Ureter (tissue), 1 donor: ENCODE results near the gene GOLGA8N. TPM values are rescaled to one million over a fixed set of nuclear protein-coding genes. Genes with fewer than 3 reads are reported as not detected.
"Not testable (repeated sequence)": the region's sequence is repeated elsewhere in the genome, so short reads cannot be mapped to it uniquely, and the experiment has no call there.

Source experiments
- DNase-seq: peaks from one replicate; pipeline ENCODE4 v3.0.0-alpha.2; 2020; ENCODE audit warnings: low spot score
- total RNA-seq: library from RNA; stranded (reverse); gene quantifications from one replicate; pipeline ENCODE4 v1.2.4, GENCODE V29; 2023
- donor health status: DM: yes; HTN: yes; CAD: no.

Gene GOLGA8N
- 19.7 TPM for total RNA-seq

DNA sequence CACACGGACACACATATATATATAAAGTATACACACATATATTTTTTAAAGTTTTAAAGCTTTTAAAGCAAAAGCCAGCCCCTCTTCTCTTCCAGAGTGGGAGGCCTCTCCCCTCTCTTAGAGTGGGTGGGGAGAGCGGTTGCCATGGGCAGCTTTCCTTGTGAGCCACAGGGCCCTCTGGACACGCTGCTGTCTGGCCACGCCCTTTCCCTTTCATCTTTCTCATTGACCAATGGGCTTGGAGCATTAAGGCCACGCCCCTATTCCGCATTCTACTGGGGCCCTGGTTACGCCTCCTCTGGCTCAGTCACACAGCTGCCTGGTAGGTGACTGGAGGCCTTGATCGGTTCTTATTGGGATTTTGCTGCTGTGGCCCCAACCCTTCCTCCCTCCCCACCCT is at the start of gene GOLGA8N:
Gene GOLGA8N, plus strand, starts transcription at position 306 of the 400 bp plus-strand sequence.
- DNase-seq: not testable (repeated sequence)

DNA sequence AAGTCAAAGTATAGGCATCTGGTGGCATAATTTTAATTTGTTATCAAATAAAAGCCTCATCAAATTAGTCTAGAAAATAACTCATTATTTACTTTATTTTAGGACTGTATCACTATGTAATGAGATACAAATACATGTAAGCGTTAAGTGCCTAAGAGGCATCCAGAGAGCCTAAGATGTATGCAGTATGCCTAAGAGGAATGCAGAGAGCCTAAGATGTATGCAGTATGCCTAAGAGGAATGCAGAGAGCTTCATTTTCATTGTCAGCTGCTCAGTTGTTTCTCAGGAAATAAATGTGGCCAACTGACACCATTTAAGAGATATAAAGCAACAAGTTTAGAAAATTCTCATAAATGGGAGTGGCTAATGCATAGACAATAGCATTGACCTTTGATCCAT is 49.8 kb upstream of the GOLGA8N start:
- not testable (repeated sequence) for DNase-seq

- not testable (repeated sequence) for DNase-seq
These were observed 48.1 kb upstream of the GOLGA8N start for GRCh38 chr15:32545129-32545528.

GRCh38 chr15:32554587-32554986 is 38.7 kb upstream of the GOLGA8N start:
- not testable (repeated sequence) for DNase-seq

GRCh38 chr15:32562198-32562597 is 31.1 kb upstream of the GOLGA8N start:
- not testable (repeated sequence) for DNase-seq

DNA sequence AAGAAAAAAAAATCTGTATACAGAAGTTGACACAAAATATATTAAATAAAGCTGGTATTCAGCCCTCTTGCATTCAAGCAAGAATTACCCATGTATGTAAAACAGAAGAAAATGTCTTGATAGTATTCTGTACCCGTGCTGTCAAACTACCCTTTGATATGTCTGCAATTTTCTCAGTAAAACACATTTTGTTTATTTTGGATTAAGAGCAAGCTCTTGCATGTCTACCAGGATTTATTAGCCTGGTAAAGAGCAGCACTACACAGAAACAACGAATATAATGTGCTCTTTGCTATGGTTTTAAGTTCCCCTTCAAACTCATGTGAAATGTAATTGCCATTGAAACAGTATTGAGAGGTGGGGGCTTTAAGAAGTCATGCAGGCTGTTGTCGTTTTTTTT is 24.3 kb upstream of the GOLGA8N start:
- not testable (repeated sequence) for DNase-seq

DNA sequence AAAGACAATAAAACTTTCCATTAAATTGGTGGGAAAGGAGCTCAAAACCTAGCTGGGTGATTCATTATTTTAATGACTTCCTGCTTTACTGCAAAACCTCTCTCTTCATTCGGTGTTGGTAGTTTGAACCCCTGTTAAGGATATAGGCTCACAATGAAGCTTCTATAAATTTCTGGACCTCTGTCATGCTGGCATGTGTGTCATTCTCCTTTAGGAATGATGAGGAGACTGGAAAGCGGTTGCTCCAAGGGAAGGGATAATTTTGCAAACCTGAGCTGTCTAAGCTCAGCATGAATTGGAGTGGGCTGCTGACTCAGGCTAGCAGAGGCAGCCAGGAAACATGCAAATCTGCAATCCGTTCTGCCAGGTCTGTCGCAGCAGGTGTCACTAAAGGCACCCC is 14.8 kb upstream of the GOLGA8N start:
- not testable (repeated sequence) for DNase-seq

DNA sequence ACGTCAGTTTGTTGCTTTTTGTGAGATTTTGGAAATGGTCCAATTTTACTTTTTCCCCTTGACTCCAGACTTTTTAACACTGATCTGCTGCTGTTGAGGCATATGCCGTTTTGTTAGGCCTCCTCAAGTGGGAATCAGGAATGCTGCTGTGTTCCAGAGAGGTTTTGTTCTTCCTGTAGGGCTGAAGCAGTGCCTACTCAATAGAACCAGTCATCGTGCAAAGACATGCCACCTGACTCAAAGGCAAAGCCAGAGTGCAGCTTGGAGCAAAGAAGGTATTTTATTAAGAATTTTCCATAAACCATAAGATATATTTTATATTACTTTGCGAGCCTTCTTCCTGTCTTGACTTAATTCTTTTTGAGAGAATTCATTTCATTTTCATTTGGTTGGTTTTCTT is 7.4 kb upstream of the GOLGA8N start:
- not testable (repeated sequence) for DNase-seq

GRCh38 chr15:32609518-32609917 is 16.3 kb downstream of the GOLGA8N start:
- not testable (repeated sequence) for DNase-seq

DNA sequence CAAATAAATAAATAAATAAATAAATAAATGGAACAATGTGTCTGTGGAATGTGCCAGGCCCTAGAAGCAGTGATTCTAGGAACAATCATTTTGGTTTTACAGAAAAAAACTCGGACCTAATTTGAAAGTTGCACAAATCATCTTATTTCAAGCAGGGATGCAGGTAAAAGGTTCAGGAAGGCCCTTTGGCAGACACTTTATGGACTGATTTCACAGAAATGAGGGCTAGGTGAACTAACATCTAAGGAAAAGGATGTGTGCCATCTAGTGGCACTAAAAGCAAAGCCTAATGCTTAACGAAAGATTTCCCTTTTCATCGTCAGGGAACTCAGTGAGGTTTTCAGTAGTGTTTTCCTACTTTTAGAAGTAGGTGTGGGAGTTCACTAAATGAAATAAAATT is 17.5 kb downstream of the GOLGA8N start:
- DNase-seq: not testable (repeated sequence)

- not testable (repeated sequence) for DNase-seq
These were observed 21.4 kb downstream of the GOLGA8N start for GRCh38 chr15:32614712-32615050.

DNA sequence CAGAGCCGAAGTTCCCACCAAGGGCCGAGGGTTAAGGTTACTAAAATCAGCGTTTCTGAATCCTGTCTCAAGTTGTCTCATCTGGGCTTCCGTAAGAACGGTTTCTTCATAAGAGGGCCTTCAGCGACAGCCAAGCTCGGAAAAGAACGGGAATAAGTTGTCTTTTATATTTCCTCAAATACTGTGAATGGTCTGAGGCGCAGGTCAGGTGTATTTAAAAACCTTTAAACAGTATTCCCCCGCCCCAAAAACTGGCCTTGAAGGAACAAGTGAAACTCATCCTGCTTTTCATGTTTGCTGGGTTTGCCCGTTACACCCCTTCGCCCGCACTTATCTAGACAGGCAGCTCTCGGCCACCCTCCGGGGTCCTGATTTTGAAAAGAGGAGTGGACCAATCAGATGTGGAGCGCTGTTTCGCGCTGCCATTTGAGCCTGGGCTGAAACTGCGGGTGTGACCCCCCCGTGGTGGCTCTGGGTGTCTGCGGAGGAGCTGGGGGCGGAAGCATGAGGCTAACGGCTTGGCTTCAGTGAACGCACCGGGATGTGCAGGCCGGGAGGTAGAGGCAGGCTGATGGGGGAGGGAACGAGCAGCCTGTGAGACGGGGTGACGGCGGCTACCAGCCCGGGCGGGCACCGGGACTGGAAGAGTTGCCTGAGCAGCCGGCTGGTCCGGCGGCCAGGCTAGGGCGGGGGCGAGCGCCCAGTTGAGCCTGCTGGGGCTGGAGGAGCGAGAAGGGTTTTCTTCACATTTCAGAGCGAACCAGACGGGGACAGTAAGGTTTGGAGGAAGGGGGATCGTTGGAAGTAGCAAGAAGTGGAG is 22.0 kb downstream of the GOLGA8N start, which contains the start of gene ARHGAP11A:
Gene ARHGAP11A, plus strand, starts transcription at position 454 of the 820 bp plus-strand sequence. CDS start 708 bp downstream, outside the sequence.
- peak; percentile 77 for DNase-seq

GRCh38 chr15:32615871-32616426 is 22.7 kb downstream of the GOLGA8N start:
- DNase-seq: not testable (repeated sequence)

GRCh38 chr15:32636410-32636809 is 43.2 kb downstream of the GOLGA8N start:
- DNase-seq: no peak

DNA sequence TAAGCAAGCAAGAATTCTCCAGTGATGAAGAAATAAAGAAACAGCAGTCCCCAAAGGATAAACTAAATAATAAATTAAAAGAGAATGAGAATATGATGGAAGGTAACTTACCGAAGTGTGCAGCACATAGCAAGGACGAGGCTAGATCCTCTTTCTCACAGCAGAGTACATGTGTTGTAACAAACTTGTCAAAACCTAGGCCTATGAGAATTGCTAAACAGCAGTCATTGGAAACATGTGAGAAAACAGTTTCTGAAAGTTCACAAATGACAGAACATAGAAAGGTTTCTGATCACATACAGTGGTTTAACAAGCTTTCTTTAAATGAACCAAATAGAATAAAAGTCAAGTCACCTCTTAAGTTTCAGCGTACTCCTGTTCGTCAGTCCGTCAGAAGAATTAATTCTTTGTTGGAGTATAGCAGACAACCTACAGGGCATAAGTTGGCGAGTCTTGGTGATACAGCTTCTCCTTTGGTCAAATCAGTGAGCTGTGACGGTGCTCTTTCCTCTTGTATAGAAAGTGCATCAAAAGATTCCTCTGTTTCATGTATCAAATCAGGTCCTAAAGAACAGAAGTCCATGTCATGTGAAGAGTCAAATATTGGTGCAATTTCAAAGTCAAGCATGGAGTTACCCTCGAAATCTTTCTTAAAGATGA is 43.8 kb downstream of the GOLGA8N start:
- DNase-seq: no peak

- DNase-seq: no peak
These were observed 44.4 kb downstream of the GOLGA8N start for GRCh38 chr15:32637704-32638103.

DNA sequence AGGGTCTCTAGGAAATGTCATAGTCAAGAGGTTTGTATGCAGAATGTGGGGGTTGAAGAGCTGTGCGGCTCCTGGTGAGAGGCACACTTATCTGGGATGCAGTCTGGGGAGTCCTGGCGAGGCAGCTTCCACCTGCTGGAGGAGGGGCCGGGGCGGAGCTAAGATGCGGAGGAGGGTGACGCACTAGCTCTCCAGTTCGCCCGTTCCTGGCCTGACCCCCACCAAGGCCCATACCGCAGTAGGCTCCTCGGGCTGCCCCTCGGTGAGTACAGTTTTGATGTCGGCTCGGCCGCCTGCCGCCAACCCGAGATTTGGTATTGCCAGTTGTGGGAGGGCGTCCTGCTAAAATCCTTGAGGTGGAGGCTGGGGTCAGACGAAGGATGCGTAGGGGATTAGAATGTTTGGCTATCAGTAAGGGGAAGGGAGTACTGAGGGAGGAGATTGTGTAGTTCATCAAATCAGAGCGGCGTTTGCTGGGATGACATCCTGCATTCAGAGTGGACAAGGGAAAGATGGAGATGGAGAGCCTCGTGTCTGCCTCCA is 48.3 kb downstream of the GOLGA8N start, which contains the start of gene SCG5:
Gene SCG5, plus strand, starts transcription at position 194 of the 543 bp plus-strand sequence. CDS start 1,883 bp downstream, outside the sequence.
- no peak for DNase-seq

DNA sequence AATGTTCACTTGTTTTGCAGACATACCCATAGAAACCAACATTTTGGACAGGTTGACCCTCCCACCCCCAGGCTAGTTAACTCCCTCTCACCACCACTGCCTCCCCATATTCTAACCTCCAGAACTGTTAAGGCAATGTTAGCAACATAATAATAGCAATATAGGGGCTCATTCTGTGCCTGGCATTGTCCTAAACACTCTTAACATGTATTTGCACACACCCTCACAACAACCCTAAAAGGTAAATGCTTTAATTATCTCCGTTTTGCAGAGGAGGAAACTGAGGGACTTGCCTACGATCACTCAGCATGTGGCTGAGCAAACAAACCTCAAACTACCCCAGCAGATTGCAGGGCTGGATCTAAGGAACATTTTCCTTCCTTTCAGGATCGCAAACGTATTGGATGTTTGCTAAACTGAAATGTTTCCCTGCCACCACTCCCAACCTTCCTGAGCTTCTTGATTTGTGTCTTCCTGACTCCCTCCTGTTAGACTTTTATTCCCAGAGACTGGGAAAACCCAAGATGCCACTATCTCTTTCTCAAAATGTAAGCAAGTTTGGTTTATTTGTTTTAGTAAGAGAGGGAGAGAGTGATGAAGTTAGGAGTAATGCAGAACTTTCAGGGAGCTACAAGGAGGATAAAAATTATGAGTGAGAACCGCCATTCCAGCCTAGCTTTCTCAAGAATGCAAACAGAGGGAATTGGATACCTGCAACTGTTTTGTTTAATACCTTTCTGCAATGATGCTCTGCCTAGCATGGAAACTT is 49.6 kb downstream of the GOLGA8N start:
- DNase-seq: no peak

- no peak for DNase-seq
These were observed 50.7 kb downstream of the GOLGA8N start for GRCh38 chr15:32643907-32644445.

DNA sequence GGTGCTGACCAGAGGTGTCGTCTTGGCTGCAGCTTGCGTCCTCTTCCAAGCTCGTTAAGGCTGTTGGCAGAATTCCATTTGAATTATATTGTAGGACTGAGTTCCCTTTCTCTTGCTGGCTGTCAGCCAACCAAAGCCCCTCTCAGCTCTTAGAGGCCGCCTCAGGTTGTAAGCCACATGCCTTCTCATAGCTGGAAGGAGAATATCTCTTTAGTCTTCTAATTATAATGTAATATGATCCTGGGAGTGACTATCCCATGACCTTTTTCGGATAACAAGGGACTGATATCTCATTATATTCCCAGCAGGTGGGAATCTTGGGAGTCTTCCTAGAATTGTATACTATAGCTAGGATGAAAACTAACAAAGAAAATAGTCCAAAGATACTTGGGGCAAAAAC is 53.0 kb downstream of the GOLGA8N start:
- DNase-seq: no peak

GRCh38 chr15:32649342-32649741 is 56.1 kb downstream of the GOLGA8N start:
- no peak for DNase-seq
